ENCODE measurements around the gene CAPZA3. TPM values are rescaled to one million over a fixed set of nuclear protein-coding genes. Genes with fewer than 3 reads are reported as not detected.

CAPZA3 gene
- total and polyA plus RNA-seq, 2 donors (not counting 3 experiments of a cell fraction or from before 2014, with no cell fraction given): not detected

- H3K4me1 ChIP-seq (ENCODE audit: control insufficient read depth, extremely low read depth, insufficient read depth, low read length): no peaks in the 10 kb centered on the region
- no peaks in the 10 kb centered on the region for H3K27me3 ChIP-seq (ENCODE audit: control insufficient read depth in 2 of 2, insufficient read depth in 2 of 2, low read length in 2 of 2)
- H3K36me3 ChIP-seq (ENCODE audit: control insufficient read depth in 2 of 2, extremely low read depth in 1 of 2, insufficient read depth in 2 of 2, low read length in 2 of 2): no peaks in the 10 kb centered on the region
- no peaks in the 10 kb centered on the region for H3K9me1 ChIP-seq (replicated peaks; ENCODE audit: control insufficient read depth, extremely low read depth, insufficient read depth, low read length)
- FAIRE-seq (no peak), DNase-seq (ENCODE audit: low read depth, low spot score) (no peak)
- ChIA-PET POLR2A (no interaction called here), CTCF (no interaction called here)
- no peaks in the 10 kb centered on the region for H4K20me1 ChIP-seq (replicated peaks; ENCODE audit: control insufficient read depth, extremely low read depth, insufficient read depth, low read length)
- dilution Hi-C loops (cut with MboI; ENCODE audit: extremely low pct_ligation_motif_present, low sequenced_read_pairs): no loop called here
- intact Hi-C loops (cut with micrococcal nuclease): no loop called here
- H3K9ac ChIP-seq (replicated peaks; ENCODE audit: extremely low read depth, insufficient read depth, low read length): no peak overlapping the region
- H3K27ac ChIP-seq (ENCODE audit: insufficient read depth, low read depth, low read length): no peak overlapping the region
- H3K9me3 ChIP-seq (replicated peaks; ENCODE audit: control insufficient read depth, insufficient read depth, low read length): no peaks in the 10 kb centered on the region
- BruUV-seq (replicated peaks): no TSS peak
- no peak overlapping the region for H3K4me3 ChIP-seq (replicated peaks in 1 of 3; ENCODE audit: insufficient read depth in 1 of 3, low read depth in 1 of 3, low read length in 3 of 3)
- no peak overlapping the region for H2AFZ ChIP-seq (ENCODE audit: low read depth, low read length)
- TF ChIP-seq MYC (IDR thresholded peaks at IDR 0.05; ENCODE audit: low read depth, low read length) (no peak), FOS (IDR thresholded peaks at IDR 0.05; ENCODE audit: borderline replicate concordance, insufficient read depth, low read length) (no peak), JUN (IDR thresholded peaks at IDR 0.05; ENCODE audit: borderline replicate concordance, insufficient read depth, insufficient read length, low read depth) (no peak), MAX (IDR thresholded peaks at IDR 0.05; ENCODE audit: insufficient read depth, insufficient read length) (no peak), CTCF (IDR thresholded peaks at IDR 0.05; ENCODE audit: extremely low read depth in 1 of 2, insufficient read depth in 1 of 2, low read depth in 1 of 2, low read length in 2 of 2) (no peak), POLR2A (IDR thresholded peaks at IDR 0.05; ENCODE audit: low read depth, low read length) (no peak)
- H3K79me2 ChIP-seq (ENCODE audit: control insufficient read depth, insufficient read depth, low read length): no peaks in the 10 kb centered on the region
- no peak overlapping the region for H3K4me2 ChIP-seq (ENCODE audit: insufficient read depth, low read length)
These were observed 40.8 kb upstream of the CAPZA3 start for GRCh38 chr12:18696971-18697602.
